ENCODE results near the gene SYNE2.

Gene SYNE2

GRCh38 chr14:63911404-63911803, 58.6 kb downstream of the SYNE2 start:
- DNase-seq (ENCODE audit: low spot score) = no peak

- DNase-seq (ENCODE audit: low spot score) = no peak
Measured at GRCh38 chr14:63912286-63912685, 59.5 kb downstream of the SYNE2 start.

- no peak for DNase-seq (ENCODE audit: low spot score)
Measured at GRCh38 chr14:63918411-63918810, 65.6 kb downstream of the SYNE2 start.

GRCh38 chr14:63922696-63923421, 70.1 kb downstream of the SYNE2 start:
- peak; percentile 73 for DNase-seq (ENCODE audit: low spot score)

GRCh38 chr14:63923422-63923752, 70.6 kb downstream of the SYNE2 start:
- DNase-seq (ENCODE audit: low spot score) = no peak

- no peak for DNase-seq (ENCODE audit: low spot score)
Measured at GRCh38 chr14:63924375-63924774, 71.6 kb downstream of the SYNE2 start.

- DNase-seq (ENCODE audit: low spot score) = no peak
Measured at GRCh38 chr14:63926641-63927040, 73.8 kb downstream of the SYNE2 start.

GRCh38 chr14:63928744-63929174, 76.0 kb downstream of the SYNE2 start:
- DNase-seq (ENCODE audit: low spot score) = no peak

- DNase-seq (ENCODE audit: low spot score) = no peak
Measured at GRCh38 chr14:63933110-63933509, 80.3 kb downstream of the SYNE2 start.

- DNase-seq (ENCODE audit: low spot score) = no peak
Measured at GRCh38 chr14:63933711-63934110, 80.9 kb downstream of the SYNE2 start.

- DNase-seq (ENCODE audit: low spot score) = no peak
Measured at GRCh38 chr14:63938198-63939005, 85.6 kb downstream of the SYNE2 start.

GRCh38 chr14:63939006-63939270, 86.1 kb downstream of the SYNE2 start:
- DNase-seq (ENCODE audit: low spot score) = no peak

- DNase-seq (ENCODE audit: low spot score) = no peak
Measured at GRCh38 chr14:63940387-63940786, 87.6 kb downstream of the SYNE2 start.

GRCh38 chr14:63941023-63941422, 88.2 kb downstream of the SYNE2 start:
- DNase-seq (ENCODE audit: low spot score) = no peak

GRCh38 chr14:63949696-63950095, 96.9 kb downstream of the SYNE2 start:
- no peak for DNase-seq (ENCODE audit: low spot score)

- DNase-seq (ENCODE audit: low spot score) = no peak
Measured at GRCh38 chr14:63951021-63951420, 98.2 kb downstream of the SYNE2 start.

GRCh38 chr14:63951429-63951828, 98.6 kb downstream of the SYNE2 start:
- DNase-seq (ENCODE audit: low spot score) = no peak

GRCh38 chr14:63952053-63952932, 99.5 kb downstream of the SYNE2 start:
- no peak for DNase-seq (ENCODE audit: low spot score)

- DNase-seq (ENCODE audit: low spot score) = no peak
Measured at GRCh38 chr14:63952933-63953437, 100.2 kb downstream of the SYNE2 start.

- DNase-seq (ENCODE audit: low spot score) = no peak
Measured at GRCh38 chr14:63956326-63956725, 103.5 kb downstream of the SYNE2 start.

- no peak for DNase-seq (ENCODE audit: low spot score)
Measured at GRCh38 chr14:63960926-63961567, 108.2 kb downstream of the SYNE2 start.

- DNase-seq (ENCODE audit: low spot score) = no peak
Measured at GRCh38 chr14:63962906-63963305, 110.1 kb downstream of the SYNE2 start.
